ENCODE results near the gene CCBE1.
"Not testable (repeated sequence)": the region's sequence is repeated elsewhere in the genome, so short reads cannot be mapped to it uniquely, and the experiment has no call there.

The CCBE1 gene

DNA sequence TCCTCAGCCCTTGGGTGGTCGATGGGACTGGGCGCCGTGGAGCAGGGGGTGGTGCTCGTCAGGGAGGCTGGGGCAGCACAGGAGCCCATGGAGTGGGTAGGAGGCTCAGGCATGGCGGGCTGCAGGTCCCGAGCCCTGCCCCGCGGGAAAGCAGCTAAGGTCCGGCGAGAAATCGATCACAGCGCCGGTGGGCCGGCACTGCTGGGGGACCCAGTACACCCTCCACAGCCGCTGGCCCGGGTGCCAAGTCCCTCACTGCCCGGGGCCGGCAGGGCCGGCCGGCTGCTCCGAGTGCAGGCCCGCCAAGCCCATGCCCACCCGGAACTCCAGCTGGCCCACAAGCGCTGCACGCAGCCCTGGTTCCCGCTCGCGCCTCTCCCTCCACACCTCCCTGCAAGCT, 16.9 kb upstream of the CCBE1 start:
- DNase-seq: not testable (repeated sequence)

DNA sequence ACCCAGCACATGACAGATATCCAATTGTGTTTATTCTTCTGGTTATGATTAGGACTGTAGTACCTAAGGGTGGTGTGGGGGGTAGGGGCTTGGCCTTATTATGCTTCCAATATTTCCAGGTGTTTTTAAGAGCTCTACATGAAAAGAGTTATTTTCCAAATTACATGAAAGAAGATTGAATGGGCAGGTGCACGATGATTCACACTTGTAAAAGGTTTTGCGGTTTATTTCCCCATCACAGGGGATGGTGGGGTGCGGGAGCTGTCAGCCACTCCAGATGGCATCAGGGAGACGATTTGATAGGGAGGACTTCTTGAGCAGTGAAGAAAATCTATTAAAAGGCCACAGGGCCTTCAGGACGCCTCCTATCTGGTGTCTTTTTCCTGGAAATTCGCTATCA, 15.1 kb upstream of the CCBE1 start:
- DNase-seq: no peak

DNA sequence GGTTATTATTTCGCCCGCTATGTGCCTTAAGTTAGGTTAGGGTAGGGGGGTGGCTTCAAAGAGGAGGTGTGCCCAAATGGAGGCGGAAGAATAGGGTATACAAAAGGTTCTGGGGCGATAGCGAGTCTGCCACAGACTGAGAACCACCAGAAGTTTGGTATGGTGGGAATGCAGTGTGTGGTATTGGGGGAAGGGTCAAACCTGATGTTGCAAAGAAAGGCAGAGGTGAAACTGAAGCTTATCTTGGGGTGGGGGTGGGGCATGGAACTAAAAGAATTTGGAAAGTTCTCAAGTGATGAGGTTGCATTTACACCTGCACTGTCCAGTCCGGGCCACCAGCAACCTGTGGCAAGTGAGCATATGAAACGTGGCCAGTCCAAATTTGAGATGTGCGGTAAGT, 11.8 kb upstream of the CCBE1 start:
- DNase-seq: no peak

DNA sequence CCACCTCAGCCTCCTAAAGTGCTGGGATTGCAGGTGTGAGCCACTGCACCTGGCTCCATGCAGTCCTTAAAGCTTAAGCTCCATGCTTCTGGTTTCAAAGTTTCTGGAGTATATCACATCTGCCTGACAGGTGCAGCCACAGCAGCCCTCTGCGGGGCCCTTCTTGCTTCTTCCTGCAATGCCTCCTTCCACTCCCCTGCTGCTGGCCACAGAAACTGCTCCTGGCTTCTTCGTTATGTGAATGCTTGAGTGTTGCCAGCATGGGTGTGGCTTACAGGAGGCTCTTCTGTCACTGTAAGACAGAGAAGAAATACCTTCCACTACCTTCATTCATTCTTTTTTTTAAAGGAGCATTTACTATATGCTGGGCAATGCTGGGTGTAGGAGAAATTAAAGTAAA, 10.1 kb upstream of the CCBE1 start:
- DNase-seq: no peak

DNA sequence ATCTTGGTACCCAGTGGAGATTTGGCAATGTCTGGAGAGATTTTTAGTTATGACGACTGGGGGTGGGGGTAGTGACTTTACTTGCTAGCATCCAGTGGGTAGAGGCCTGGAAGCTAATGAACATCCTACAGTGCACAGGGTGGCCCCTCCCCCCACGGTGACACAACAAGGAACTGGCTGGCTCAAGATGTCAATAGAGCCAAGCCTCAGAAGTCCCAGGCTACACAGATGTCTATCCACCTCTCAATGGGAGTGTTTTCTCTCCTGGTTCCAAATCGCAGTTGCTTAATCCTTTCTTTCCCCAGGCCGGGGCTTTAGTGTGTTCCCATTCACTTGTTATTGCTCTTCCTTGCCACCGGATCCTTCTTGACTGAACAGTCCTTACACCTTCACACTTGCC, 9.3 kb upstream of the CCBE1 start:
- no peak for DNase-seq

GRCh38 chr18:59705145-59705544, 7.9 kb upstream of the CCBE1 start:
- no peak for DNase-seq

- no peak for DNase-seq
These were observed 6.9 kb upstream of the CCBE1 start for GRCh38 chr18:59704146-59704545.

GRCh38 chr18:59701272-59701671, 4.0 kb upstream of the CCBE1 start:
- DNase-seq: no peak

DNA sequence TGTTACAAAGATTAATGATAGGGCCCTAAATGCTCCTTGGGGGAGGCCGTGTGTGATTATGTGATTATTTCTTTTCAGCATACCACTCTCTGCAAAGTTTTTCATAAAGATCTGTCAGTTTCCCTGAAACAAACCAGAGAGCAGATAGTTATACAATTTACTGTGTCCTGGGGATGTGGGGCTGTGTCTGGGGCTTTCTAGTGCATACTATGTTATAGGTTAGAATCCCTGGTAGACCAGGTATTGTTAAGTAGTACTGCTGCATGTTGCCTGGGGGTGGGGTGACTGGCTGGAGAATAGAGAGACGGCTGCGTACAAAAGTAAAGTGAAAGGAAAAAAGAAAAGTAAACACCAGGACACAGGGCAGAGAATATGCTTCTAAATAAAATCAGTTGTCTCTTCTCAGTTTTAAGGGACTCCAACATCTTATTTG, 3.3 kb upstream of the CCBE1 start:
- no peak for DNase-seq

DNA sequence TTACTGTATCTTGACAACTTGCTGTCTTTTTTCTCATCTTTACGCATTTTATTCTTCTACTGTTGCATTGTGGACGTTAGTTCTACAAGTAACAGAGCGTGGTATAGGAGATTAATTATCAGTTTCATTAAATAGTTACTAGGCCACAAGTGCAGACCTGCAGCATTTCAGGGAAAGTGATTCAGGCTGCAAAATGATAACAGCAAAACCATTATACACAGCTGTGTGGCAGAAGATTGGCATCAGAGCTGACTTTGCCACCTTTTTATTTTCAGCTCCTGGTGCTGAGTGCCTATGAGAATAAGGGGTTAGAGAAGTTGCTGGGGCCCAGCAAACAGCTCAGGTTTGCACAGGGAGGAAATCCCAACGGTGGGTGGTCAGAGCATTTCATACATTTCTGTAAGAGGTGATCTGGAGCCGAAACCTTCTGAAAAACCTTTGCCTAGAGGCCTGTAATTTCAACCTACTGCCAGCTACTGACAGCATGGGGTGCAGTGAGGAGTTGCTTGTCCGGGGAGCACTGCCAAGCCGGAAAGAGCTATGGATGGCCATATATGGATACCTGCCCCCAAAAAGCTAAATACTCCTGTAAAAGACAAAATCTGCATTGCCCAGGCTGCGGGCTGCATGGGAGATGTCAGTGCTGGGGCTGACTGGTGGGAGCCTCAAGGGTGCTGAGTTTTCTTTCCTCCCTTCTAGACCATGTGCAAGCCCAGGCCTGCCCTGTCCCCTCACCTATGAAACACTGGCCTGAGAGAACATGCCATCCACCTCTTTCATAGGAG, 2.7 kb upstream of the CCBE1 start:
- DNase-seq: no peak

DNA sequence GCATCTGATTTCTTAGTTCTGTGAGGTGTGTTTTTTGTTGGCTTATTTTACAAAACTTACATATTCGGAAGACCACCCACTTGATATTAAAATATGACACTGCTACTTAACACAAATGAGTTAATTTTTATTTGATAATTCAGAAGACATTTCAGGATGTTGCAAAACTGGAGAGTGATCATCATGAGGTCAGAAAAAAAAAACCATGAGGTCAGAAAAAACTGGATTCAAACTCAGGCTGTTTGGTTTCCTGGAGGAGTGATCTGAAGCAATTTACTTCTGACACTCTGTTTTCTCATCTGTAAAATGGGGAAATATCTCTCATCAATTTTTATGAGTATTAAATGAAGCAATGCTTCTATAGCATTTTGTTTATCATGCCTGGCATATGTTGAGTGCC, 1.8 kb upstream of the CCBE1 start:
- DNase-seq: no peak

GRCh38 chr18:59696311-59697235, 650 bp downstream of the CCBE1 start:
- DNase-seq: no peak

DNA sequence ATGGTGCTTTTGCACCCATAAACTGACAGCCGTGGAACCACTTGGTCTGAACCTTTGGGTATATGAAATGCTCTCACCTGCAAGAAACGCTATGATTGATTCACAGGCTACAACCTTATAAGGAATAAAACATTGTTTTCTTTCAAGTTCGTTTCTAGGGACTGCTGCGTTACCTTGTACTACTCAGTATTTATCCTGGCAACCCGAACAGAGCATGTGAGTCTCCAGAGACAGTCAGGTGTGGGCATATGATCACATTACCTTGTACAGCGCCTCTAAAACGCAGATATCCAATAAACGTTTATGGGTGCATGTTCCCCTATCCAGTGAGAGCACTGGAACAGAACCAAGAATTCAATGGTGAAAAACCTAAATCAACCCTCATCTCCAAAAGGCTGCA, 1.7 kb downstream of the CCBE1 start:
- DNase-seq: no peak

- DNase-seq: no peak
These were observed 2.4 kb downstream of the CCBE1 start for GRCh38 chr18:59694824-59695223.

DNA sequence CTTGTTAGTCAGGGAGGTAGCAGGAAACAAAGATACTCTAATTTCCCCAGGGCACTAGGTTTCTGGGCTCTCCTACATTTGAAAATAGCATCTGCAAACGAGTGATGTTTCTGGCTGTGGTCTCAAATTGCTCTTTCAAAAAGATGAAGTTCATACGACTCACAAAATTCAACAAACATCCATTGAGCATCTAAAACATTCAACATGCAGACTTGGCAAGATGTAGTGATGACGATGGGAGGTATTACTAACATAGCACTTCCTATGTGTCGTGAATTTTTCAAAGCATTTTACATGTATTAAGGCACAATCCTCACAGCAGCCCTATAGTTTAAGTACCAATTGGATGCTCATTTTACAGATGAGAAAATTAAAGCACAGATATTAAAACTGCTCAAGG, 5.2 kb downstream of the CCBE1 start:
- DNase-seq: no peak

DNA sequence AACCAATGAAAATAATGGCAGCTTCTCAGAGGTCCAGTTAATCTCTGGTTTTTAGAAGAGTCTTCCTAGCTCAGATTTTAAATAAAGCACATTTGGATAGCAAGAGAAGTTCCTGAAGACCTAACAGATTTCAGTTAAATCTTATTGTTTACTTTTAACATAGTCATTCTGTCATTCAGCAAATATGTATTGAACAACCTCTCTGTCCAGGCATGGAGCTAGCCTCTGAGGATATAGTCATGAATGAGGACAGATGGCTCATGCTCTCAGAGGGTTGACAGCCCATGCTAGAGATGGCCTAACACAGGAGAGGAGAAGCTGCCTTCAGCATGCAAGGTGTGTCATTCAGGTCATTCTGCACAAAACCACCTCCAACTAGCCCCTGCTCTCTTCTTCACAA, 6.2 kb downstream of the CCBE1 start:
- DNase-seq: no peak

DNA sequence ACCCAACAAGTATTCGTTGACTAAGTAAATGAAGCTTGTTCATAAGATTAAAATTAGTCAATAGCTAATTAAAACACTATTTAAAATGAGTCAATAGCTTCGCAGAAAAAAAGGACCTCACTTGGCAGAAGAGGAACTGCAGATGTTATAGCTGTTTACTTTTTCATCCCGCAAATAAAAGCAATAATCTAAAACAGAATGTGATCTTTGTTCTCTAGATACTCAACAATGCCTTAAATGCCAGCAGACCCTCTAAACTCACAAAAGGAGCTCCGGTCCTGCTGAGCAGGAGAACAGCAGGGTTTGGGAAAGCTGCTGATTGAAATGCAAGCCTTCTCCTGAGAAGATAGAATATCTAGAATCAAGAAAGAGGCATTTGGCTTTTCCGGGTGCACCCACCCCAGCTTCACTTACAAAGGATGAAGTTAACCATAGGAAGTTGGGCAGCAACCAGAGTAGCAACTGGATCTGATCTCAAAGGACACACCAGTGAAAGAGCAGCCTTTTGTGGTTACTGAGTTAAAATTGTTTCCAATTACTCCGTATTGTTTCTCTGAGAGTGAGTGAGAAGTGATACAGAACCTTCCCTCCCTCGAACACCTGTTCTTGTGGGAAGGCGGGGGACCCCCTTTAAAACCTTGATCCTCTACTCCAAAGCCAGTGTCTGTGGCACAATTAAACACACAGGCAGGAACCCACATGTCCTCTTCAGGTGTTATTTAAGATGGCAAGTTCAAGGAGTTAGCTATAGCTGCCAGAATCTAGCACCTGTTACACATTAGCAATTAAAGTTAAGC, 6.8 kb downstream of the CCBE1 start:
- no peak for DNase-seq

- DNase-seq: no peak
These were observed 7.5 kb downstream of the CCBE1 start for GRCh38 chr18:59689756-59690155.

DNA sequence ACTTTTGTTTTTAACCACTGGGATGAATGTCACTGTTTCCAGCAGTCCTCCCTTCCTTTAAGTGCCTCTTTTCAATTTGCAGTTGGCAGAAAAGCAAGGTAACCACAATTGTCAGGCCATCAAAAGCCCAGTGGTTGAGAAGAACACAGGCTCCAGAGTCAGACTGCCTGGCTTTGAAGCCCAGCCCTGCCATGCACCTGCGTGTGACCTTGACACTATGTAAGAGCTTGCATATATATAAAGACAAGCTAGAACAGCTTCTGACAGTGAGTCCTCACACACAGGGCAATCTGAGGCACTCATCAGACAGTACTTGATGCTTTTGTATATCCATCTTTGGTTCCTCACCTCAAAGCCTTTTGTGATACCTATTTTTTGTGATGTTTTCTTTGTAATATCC, 11.0 kb downstream of the CCBE1 start:
- DNase-seq: no peak

- no peak for DNase-seq
These were observed 11.7 kb downstream of the CCBE1 start for GRCh38 chr18:59685501-59685900.

DNA sequence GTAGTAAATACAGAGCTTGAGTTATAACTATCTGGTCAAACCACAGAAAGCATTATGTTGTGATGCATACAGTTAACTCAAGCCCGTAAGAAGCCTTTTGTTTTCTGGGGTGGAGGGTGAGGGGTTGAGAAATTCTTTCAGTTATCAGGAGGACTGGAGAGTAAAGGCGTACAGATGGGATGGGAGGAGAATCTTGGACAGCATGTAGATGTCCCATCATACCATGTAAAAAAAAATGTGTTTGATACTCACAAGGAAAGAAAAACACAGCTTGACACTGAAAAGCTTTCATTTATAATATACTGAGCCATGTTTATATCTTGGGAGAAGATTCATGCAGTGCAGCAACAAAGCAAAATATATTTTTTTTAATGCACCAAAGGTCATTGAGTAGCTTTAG, 12.4 kb downstream of the CCBE1 start:
- no peak for DNase-seq

- no peak for DNase-seq
These were observed 15.7 kb downstream of the CCBE1 start for GRCh38 chr18:59681521-59682004.

DNA sequence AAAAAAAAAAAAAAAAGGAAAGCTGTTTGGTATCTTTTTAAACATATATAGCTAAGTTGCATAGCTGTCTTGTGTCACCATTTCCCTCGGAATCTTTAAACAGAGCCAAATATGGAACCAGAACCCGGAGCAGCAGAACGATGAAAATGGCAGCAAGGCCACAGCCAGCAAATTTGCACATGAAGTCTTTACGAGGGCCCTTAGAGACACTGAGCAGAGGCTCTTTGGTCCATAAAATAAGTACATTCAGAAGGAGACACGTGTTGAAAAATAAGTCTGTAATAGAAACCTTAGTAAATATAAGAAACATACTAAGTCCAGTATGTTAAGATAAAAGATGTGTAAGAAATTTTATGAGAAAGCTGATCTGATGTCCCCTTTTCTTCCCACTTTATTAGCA, 16.2 kb downstream of the CCBE1 start:
- no peak for DNase-seq

All from stimulated activated naive CD4-positive, alpha-beta T cell treated with Interleukin-2 at 50 U/mL for 16 hours (primary cell).